ENCODE measurements around the gene C5orf46.

The C5orf46 gene

GRCh38 chr5:147859962-147860640 lies 46.2 kb downstream of the C5orf46 start:
- no peak for FAIRE-seq
- no peak for DNase-seq (ENCODE audit: insufficient read length, low spot score)

- FAIRE-seq (no peak), DNase-seq (ENCODE audit: insufficient read length, low spot score) (no peak)
Measured at GRCh38 chr5:147858565-147858964, 47.8 kb downstream of the C5orf46 start.

GRCh38 chr5:147857302-147858129 lies 48.8 kb downstream of the C5orf46 start:
- peak; percentile 85 for FAIRE-seq
- DNase-seq (ENCODE audit: insufficient read length, low spot score), result peak; percentile 5

GRCh38 chr5:147856801-147857200 lies 49.5 kb downstream of the C5orf46 start:
- FAIRE-seq, result no peak

GRCh38 chr5:147855774-147856069 lies 50.6 kb downstream of the C5orf46 start:
- no peak for DNase-seq (ENCODE audit: insufficient read length, low spot score)
- no peak for FAIRE-seq

More at GRCh38 chr5:147856801-147857200, 49.5 kb downstream of the C5orf46 start:
- DNase-seq (ENCODE audit: insufficient read length, low spot score), result no peak

GRCh38 chr5:147854894-147855773 lies 51.2 kb downstream of the C5orf46 start:
- no peak for DNase-seq (ENCODE audit: insufficient read length, low spot score)
- no peak for FAIRE-seq

- DNase-seq (ENCODE audit: insufficient read length, low spot score) (no peak), FAIRE-seq (no peak)
Measured at GRCh38 chr5:147854331-147854730, 52.0 kb downstream of the C5orf46 start.

- DNase-seq (ENCODE audit: insufficient read length, low spot score) (no peak), FAIRE-seq (no peak)
Measured at GRCh38 chr5:147853372-147853987, 52.9 kb downstream of the C5orf46 start.

GRCh38 chr5:147852365-147852764 lies 54.0 kb downstream of the C5orf46 start:
- FAIRE-seq (no peak), DNase-seq (ENCODE audit: insufficient read length, low spot score) (no peak)

GRCh38 chr5:147851578-147851977 lies 54.8 kb downstream of the C5orf46 start:
- DNase-seq (ENCODE audit: insufficient read length, low spot score) (no peak), FAIRE-seq (no peak)

GRCh38 chr5:147849226-147849625 lies 57.1 kb downstream of the C5orf46 start:
- DNase-seq (ENCODE audit: insufficient read length, low spot score) (no peak), FAIRE-seq (no peak)

GRCh38 chr5:147845618-147846017 lies 60.7 kb downstream of the C5orf46 start:
- FAIRE-seq (no peak), DNase-seq (ENCODE audit: insufficient read length, low spot score) (no peak)

- DNase-seq (ENCODE audit: insufficient read length, low spot score) (no peak), FAIRE-seq (no peak)
Measured at GRCh38 chr5:147844846-147845245, 61.5 kb downstream of the C5orf46 start.

- FAIRE-seq, result no peak
- no peak for DNase-seq (ENCODE audit: insufficient read length, low spot score)
Measured at GRCh38 chr5:147842869-147843268, 63.5 kb downstream of the C5orf46 start.

Data from GM19239 (cell line).